GM12801 (cell line): ENCODE measurements around the gene CTAGE15.
"Not testable (repeated sequence)": the region's sequence is repeated elsewhere in the genome, so short reads cannot be mapped to it uniquely, and the experiment has no call there.

Experiments
- CTCF ChIP-seq: IDR thresholded peaks from one replicate; pipeline ENCODE4 v1.5.1; 2011; ENCODE audit warnings: control low read depth; ENCODE audit not compliant: insufficient read length; ENCODE audit errors: extremely low read depth

The CTAGE15 gene

GRCh38 chr7:143571501-143571900 lies at the start of gene CTAGE15:
TSS of gene CTAGE15 (plus strand) at chr7:143571801. CDS start at chr7:143571818, 17 bp downstream.
- TF ChIP-seq CTCF, result not testable (repeated sequence)

GRCh38 chr7:143620646-143621045 lies 49.0 kb downstream of the CTAGE15 start, which contains the start of gene TCAF2:
TSS of gene TCAF2 (plus strand) at chr7:143620974.
- TF ChIP-seq CTCF, result not testable (repeated sequence)
